B cell (primary cell): ENCODE data around the gene PTTG2. TPM values are rescaled to one million over a fixed set of nuclear protein-coding genes. Genes with fewer than 3 reads are reported as not detected.
A peak's percentile ranks its signal among the peaks of the same experiment; 100 is the strongest.
"Not testable (repeated sequence)": the region's sequence is repeated elsewhere in the genome, so short reads cannot be mapped to it uniquely, and the experiment has no call there.

ENCODE experiments used
- ATAC-seq: fragments of 200-7000 bp; cut with Tn5 transposase; one replicate; pipeline ENCODE4 v1.10.0; 2021; ENCODE audit warnings: low read depth, mild to moderate bottlenecking, moderate number of reproducible peaks, moderate library complexity
- CTCF ChIA-PET: fragments of 350-600 bp; sonication (Branson Sonifier 250); formaldehyde crosslinking; loops from one replicate; lab custom pipeline; 2021; ENCODE audit warnings: antibody characterized with exemption, inconsistent platforms; lab: Charles Lee
- POLR2A ChIA-PET: fragments of 350-600 bp; sonication (Branson Sonifier 250); formaldehyde crosslinking; loops from one replicate; lab custom pipeline; 2021; ENCODE audit warnings: antibody characterized with exemption; lab: Charles Lee
- DNase-seq: peaks from one replicate; pipeline ENCODE4 v3.0.0; 2013
- H2AFZ ChIP-seq: 2 replicates; pipeline ENCODE4 v1.6.1; 2012; ENCODE audit warnings: mild to moderate bottlenecking, low read depth, low read length; ENCODE audit not compliant: insufficient read depth, poor library complexity, severe bottlenecking
- H3K27ac ChIP-seq, 2 donors: 1 replicate in 1 of 2; 2 replicates in 1 of 2; pipeline ENCODE4 v1.5.1; 2012 to 2013; ENCODE audit warnings: low read length in 2 of 2, mild to moderate bottlenecking in 2 of 2, moderate library complexity in 1 of 2
- H3K27me3 ChIP-seq, 4 experiments: fragments of 200-600 bp in 1 of 4; sonication (generic) in 1 of 4; replicated peaks in 1 of 4; 1 replicate in 2 of 4; 2 replicates in 2 of 4; pipeline versions ENCODE4 v1.6.1 to v1.7.0; 2013 to 2016; ENCODE audit warnings: low read length in 3 of 4, mild to moderate bottlenecking in 2 of 4, mixed read lengths in 1 of 4, moderate library complexity in 1 of 4; ENCODE audit not compliant: insufficient read depth in 4 of 4, control insufficient read depth in 3 of 4; ENCODE audit errors: control extremely low read depth in 1 of 4
- H3K36me3 ChIP-seq, 2 experiments: replicated peaks in 1 of 2; 1 replicate in 1 of 2; 2 replicates in 1 of 2; pipeline versions ENCODE4 v1.6.1 to v1.7.1; 2013; ENCODE audit warnings: low read length in 1 of 2; ENCODE audit not compliant: insufficient read depth in 2 of 2, control insufficient read depth in 1 of 2; ENCODE audit errors: control extremely low read depth in 1 of 2, extremely low read depth in 1 of 2
- H3K4me1 ChIP-seq, 2 donors: fragments of 200-600 bp in 1 of 2; sonication (generic) in 1 of 2; 1 replicate in 1 of 2; 2 replicates in 1 of 2; pipeline versions ENCODE4 v1.5.1 to v1.6.1; 2013 to 2017; ENCODE audit warnings: low read length in 2 of 2; ENCODE audit not compliant: control insufficient read depth in 2 of 2, insufficient read depth in 2 of 2
- H3K4me2 ChIP-seq: replicated peaks from 2 replicates; pipeline ENCODE3; 2012; ENCODE audit warnings: mild to moderate bottlenecking, low read depth, low read length; ENCODE audit not compliant: poor library complexity, severe bottlenecking
- H3K4me3 ChIP-seq, 5 experiments: fragments of 200-600 bp in 1 of 5; sonication (generic) in 1 of 5; 1 replicate in 3 of 5; 2 replicates in 2 of 5; pipeline versions ENCODE4 v1.5.1 to v1.7.0; 2011 to 2016; ENCODE audit warnings: low read length in 4 of 5, mild to moderate bottlenecking in 4 of 5, low read depth in 2 of 5, control low read depth in 1 of 5, moderate library complexity in 1 of 5; ENCODE audit not compliant: insufficient read depth in 1 of 5; ENCODE audit errors: control extremely low read depth in 1 of 5, extremely low read depth in 1 of 5
- H3K79me2 ChIP-seq: fragments of 200-600 bp; sonication (generic); one replicate; pipeline ENCODE4 v1.6.0; 2016; ENCODE audit warnings: low read length; ENCODE audit not compliant: control insufficient read depth, insufficient read depth
- H3K9ac ChIP-seq: fragments of 200-600 bp; sonication (generic); 2 replicates; pipeline ENCODE4 v1.6.1; 2017; ENCODE audit warnings: mild to moderate bottlenecking, low read length, moderate library complexity
- H3K9me3 ChIP-seq, 3 donors: one replicate each; pipeline versions ENCODE4 v1.6.1 to v1.7.1; 2013; ENCODE audit warnings: low read length in 2 of 3; ENCODE audit not compliant: control insufficient read depth in 2 of 3, insufficient read depth in 1 of 3; ENCODE audit errors: control extremely low read depth in 1 of 3
- H4K20me1 ChIP-seq: 2 replicates; pipeline ENCODE4 v1.6.0; 2012; ENCODE audit warnings: mild to moderate bottlenecking, low read length; ENCODE audit not compliant: insufficient read depth, control insufficient read depth, poor library complexity, severe bottlenecking
- H3K27ac Mint-ChIP-seq: one replicate; pipeline ENCODE4 v1.8.0; 2021; ENCODE audit warnings: mixed read lengths
- H3K27me3 Mint-ChIP-seq: one replicate; pipeline ENCODE4 v1.8.0; 2021; ENCODE audit warnings: mixed read lengths
- H3K4me1 Mint-ChIP-seq: one replicate; pipeline ENCODE4 v1.8.0; 2021; ENCODE audit warnings: mixed read lengths
- H3K4me3 Mint-ChIP-seq: one replicate; pipeline ENCODE4 v1.8.0; 2021; ENCODE audit warnings: mixed read lengths
- H3K9me3 Mint-ChIP-seq: one replicate; pipeline ENCODE4 v1.8.0; 2022; ENCODE audit warnings: mixed read lengths; ENCODE audit not compliant: insufficient read depth
- EZH2 ChIP-seq: IDR thresholded peaks from 2 replicates; pipeline ENCODE4 v1.6.1; 2012; ENCODE audit warnings: borderline replicate concordance, low read depth, mild to moderate bottlenecking, moderate library complexity, low read length; ENCODE audit not compliant: insufficient read depth, poor library complexity, severe bottlenecking
- WGBS: methylation state at CpG from one replicate; pipeline ENCODE4 v1.1.5; 2013; ENCODE audit warnings: missing lambda C conversion rate; ENCODE audit not compliant: insufficient coverage; 5-methylcytosine and 5-hydroxymethylcytosine counted together
- intact Hi-C: fragments of 100-400 bp; cut with micrococcal nuclease; formaldehyde crosslinking; loops from one replicate; pipeline ENCODE4 v1.10.0; 2022
- polyA plus RNA-seq: library from polyadenylated mRNA; depleted of rRNA; stranded (reverse); fragments of >200 nt; gene quantifications from 2 replicates; pipeline ENCODE4 v1.2.3, GENCODE V29; 2012
- total RNA-seq, 2 donors: library from RNA; stranded (reverse); fragments of 120-200 nt in 1 of 2; gene quantifications; 1 replicate in 1 of 2; 2 replicates in 1 of 2; pipeline versions ENCODE4 v1.2.3 to v1.2.4, GENCODE V29; 2013 to 2022
- TF ChIP-seq, protein P1 (sequence below): fragments of 200-600 bp; IDR thresholded peaks from one replicate; pipeline ENCODE4 v1.8.0; 2022; ENCODE audit warnings: antibody characterized with exemption, mild to moderate bottlenecking

The PTTG2 gene
- total and polyA plus RNA-seq, 2 donors (not counting 1 experiment from before 2014, with no cell fraction given), result 1.9 to 2.8 TPM

DNA sequence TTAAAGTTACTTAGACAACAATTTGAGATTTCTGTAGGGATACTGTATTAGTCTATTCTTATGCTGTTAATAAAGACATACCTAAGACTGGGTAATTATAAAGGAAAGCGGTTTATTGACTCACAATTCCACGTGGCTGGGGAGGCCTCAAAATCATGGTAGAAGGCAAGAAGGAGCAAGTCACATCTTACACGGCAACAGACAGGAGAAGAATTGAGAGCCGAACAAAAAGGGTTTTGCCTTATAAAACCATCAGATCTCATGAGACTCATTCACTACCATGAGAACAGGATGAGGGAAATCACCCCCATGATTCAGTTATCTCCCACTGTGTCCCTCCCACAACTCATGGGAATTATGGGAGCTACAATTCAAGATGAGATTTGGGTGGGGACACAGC, 11.0 kb downstream of the PTTG2 start:
- Histone ChIP-seq H3K36me3 (no peaks in the 10 kb centered on the region), H2AFZ (no peak overlapping the region), H3K9me3 (no peaks in the 10 kb centered on the region), H3K4me3 (no peak overlapping the region), H3K4me1 (peaks cover 14 to 20% of the 10 kb centered on the region in 2 donors), H4K20me1 (peaks cover 1% of the 10 kb centered on the region), H3K4me2 (no peak overlapping the region), H3K9ac (no peak overlapping the region), H3K27me3 (no peaks in the 10 kb centered on the region), H3K27ac (no peak overlapping the region), H3K79me2 (peaks cover 53% of the 10 kb centered on the region)
- TF ChIP-seq, protein P1, sequence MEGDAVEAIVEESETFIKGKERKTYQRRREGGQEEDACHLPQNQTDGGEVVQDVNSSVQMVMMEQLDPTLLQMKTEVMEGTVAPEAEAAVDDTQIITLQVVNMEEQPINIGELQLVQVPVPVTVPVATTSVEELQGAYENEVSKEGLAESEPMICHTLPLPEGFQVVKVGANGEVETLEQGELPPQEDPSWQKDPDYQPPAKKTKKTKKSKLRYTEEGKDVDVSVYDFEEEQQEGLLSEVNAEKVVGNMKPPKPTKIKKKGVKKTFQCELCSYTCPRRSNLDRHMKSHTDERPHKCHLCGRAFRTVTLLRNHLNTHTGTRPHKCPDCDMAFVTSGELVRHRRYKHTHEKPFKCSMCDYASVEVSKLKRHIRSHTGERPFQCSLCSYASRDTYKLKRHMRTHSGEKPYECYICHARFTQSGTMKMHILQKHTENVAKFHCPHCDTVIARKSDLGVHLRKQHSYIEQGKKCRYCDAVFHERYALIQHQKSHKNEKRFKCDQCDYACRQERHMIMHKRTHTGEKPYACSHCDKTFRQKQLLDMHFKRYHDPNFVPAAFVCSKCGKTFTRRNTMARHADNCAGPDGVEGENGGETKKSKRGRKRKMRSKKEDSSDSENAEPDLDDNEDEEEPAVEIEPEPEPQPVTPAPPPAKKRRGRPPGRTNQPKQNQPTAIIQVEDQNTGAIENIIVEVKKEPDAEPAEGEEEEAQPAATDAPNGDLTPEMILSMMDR, result no peak
- TF ChIP-seq EZH2, result no peak
- Mint-ChIP-seq H3K27ac (no peak overlapping the region), H3K4me3 (no peak overlapping the region), H3K9me3 (no peaks in the 10 kb centered on the region), H3K27me3 (no peaks in the 10 kb centered on the region), H3K4me1 (peaks cover 36% of the 10 kb centered on the region)
- ChIA-PET CTCF (interaction anchor here (1.1 to 2.6 kb wide), 8 partner anchors 9 to 167 kb away, joined by 3 to 13 read pairs (median 4); no protein-coding TSS in a partner anchor), POLR2A (interaction anchor here (0.6 to 0.8 kb wide), 2 partner anchors 11 to 79 kb away, joined by 4 to 6 read pairs; no protein-coding TSS in a partner anchor)
- ATAC-seq (no peak), DNase-seq (no peak)
- 100% methylated on average over 1 of the region's 4 CpGs for WGBS
- intact Hi-C loops, result loop anchor here (2.0 to 10.0 kb wide), 3 partner anchors 64 to 884 kb away; partner anchors contain the start of gene TLR6

DNA sequence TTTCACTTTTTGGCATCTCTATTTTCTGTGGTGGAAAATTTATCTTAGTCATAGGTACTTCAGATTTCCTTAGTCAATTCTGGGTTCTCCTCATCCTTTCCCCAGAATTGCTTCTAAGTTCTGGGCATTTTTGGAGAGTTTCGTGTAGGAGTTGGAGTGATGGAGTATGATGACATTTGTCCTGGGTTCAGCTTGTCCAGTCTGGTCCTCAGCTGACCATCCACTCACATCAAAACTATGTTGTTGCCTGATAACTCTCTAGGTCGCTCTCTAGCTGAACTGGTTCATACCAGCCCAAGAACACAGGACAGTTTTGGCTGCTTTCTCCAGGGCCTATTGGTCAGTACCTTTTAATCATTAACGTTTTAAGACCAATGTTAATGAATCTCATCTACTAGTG, 13.2 kb downstream of the PTTG2 start:
- H4K20me1 ChIP-seq, result peaks cover 4% of the 10 kb centered on the region
- ATAC-seq (no peak), DNase-seq (no peak)
- H3K4me3 ChIP-seq, result no peak overlapping the region
- peaks cover 45% of the 10 kb centered on the region for H3K79me2 ChIP-seq
- H3K4me2 ChIP-seq, result no peak overlapping the region
- no peak overlapping the region for H3K9ac ChIP-seq
- H3K4me1 ChIP-seq, result peaks cover 22 to 24% of the 10 kb centered on the region in 2 donors
- Mint-ChIP-seq H3K27ac (no peak overlapping the region), H3K9me3 (no peaks in the 10 kb centered on the region), H3K4me1 (peaks cover 35% of the 10 kb centered on the region), H3K27me3 (no peaks in the 10 kb centered on the region), H3K4me3 (no peak overlapping the region)
- no peaks in the 10 kb centered on the region for H3K27me3 ChIP-seq
- H3K36me3 ChIP-seq, result no peaks in the 10 kb centered on the region
- ChIA-PET POLR2A (no interaction called here), CTCF (no interaction called here)
- H2AFZ ChIP-seq, result no peak overlapping the region
- no peaks in the 10 kb centered on the region for H3K9me3 ChIP-seq
- 86% methylated on average over 1 of the region's 3 CpGs for WGBS
- H3K27ac ChIP-seq, result no peak overlapping the region
- TF ChIP-seq, protein P1, result no peak
- intact Hi-C loops, result loop anchor here (10.0 kb wide), 2 partner anchors 341 to 881 kb away; partner anchors contain the start of gene TLR6

DNA sequence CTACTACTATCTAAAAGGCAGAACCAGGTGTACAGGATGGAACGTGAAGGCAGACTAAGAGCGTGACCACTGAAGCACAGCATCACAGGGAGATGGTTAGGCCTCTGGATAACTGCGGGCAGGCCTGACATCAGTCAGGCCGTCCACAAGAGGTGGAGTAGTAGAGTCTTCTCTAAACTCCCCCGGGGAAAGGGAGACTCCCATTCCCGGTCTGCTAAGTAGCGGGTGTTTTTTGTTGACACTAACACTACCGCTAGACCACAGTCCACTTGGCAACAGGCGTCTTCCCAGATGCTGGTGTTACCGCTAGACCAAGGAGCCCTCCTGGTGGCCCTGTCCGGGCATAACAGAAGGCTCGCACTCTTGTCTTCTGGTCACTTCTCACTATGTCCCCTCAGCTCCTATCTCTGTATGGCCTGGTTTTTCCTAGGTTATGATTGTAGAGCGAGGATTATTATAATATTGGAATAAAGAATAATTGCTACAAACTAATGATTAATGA, 15.2 kb downstream of the PTTG2 start:
- H3K4me2 ChIP-seq, H3K36me3 ChIP-seq, H3K9ac ChIP-seq, H3K9me3 ChIP-seq, H3K4me3 ChIP-seq, H2AFZ ChIP-seq, DNase-seq, POLR2A ChIA-PET, H3K27me3 ChIP-seq, H3K27me3 Mint-ChIP-seq, H3K27ac ChIP-seq, ATAC-seq, H3K9me3 Mint-ChIP-seq, H3K27ac Mint-ChIP-seq: not testable (repeated sequence)
- CTCF ChIA-PET, result interaction anchor here (1.5 to 4.4 kb wide), 4 partner anchors 59 to 170 kb away, joined by 3 to 38 read pairs (median 16); partner anchors contain the start of gene TBC1D1
- intact Hi-C loops, result loop anchor here (5.0 to 10.0 kb wide), 5 partner anchors 288 to 1067 kb away; partner anchors contain the start of genes KLF3, RELL1 and TLR6
- WGBS, result 93% methylated on average over 8 of the region's 13 CpGs
- Mint-ChIP-seq H3K4me3 (peak overlapping the region; percentile 3), H3K4me1 (peaks cover 39% of the 10 kb centered on the region)
- peaks cover 45% of the 10 kb centered on the region for H3K79me2 ChIP-seq
- H4K20me1 ChIP-seq, result peaks cover 12% of the 10 kb centered on the region
- peaks cover 37% of the 10 kb centered on the region in 2 donors for H3K4me1 ChIP-seq
